COLO829 (cell line): ENCODE measurements around the gene MMD2.

Source experiments
- DNase-seq: peaks from one replicate; pipeline ENCODE4 v3.0.0; 2012; ENCODE audit warnings: low spot score

The MMD2 gene

GRCh38 chr7:4871056-4871680 lies 87.8 kb downstream of the MMD2 start:
- DNase-seq, result no peak

GRCh38 chr7:4868493-4868892 lies 90.5 kb downstream of the MMD2 start:
- no peak for DNase-seq

- DNase-seq, result no peak
Measured at GRCh38 chr7:4866528-4867496, 92.2 kb downstream of the MMD2 start.

- no peak for DNase-seq
Measured at GRCh38 chr7:4862156-4862555, 96.8 kb downstream of the MMD2 start.

GRCh38 chr7:4861673-4862072 lies 97.3 kb downstream of the MMD2 start, which contains the start of gene PAPOLB:
Gene PAPOLB, minus strand, starts transcription at chr7:4862030. Its CDS starts 220 bp downstream, at chr7:4861810.
- no peak for DNase-seq

GRCh38 chr7:4861227-4861626 lies 97.8 kb downstream of the MMD2 start:
- no peak for DNase-seq

- DNase-seq, result no peak
Measured at GRCh38 chr7:4857189-4857588, 101.8 kb downstream of the MMD2 start.

- DNase-seq, result no peak
Measured at GRCh38 chr7:4856336-4857057, 102.5 kb downstream of the MMD2 start.
